Gastroesophageal sphincter (tissue), 4 donors: Measurements from ENCODE around the gene XIRP2. TPM values are rescaled to one million over a fixed set of nuclear protein-coding genes. Genes with fewer than 3 reads are reported as not detected.

Experiments used
- ATAC-seq: fragments of 150-250 bp; one replicate; pipeline ENCODE4 v1.9.1; 2016; ENCODE audit warnings: mild to moderate bottlenecking, moderate library complexity
- H3K27ac ChIP-seq, 4 donors: fragments of 200-600 bp; sonication (generic) in 3 of 4; 1 replicate in 3 of 4; 2 replicates in 1 of 4; pipeline ENCODE4 v1.5.1; 2016 to 2019
- H3K27me3 ChIP-seq: fragments of 200-600 bp; sonication (generic); one replicate; pipeline ENCODE4 v1.5.1; 2019
- H3K36me3 ChIP-seq, 2 donors: fragments of 200-600 bp; sonication (generic); one replicate each; pipeline ENCODE4 v1.5.1; 2019; ENCODE audit warnings: control low read depth in 1 of 2
- H3K4me1 ChIP-seq, 3 donors: fragments of 200-600 bp; sonication (generic); 1 replicate in 2 of 3; 2 replicates in 1 of 3; pipeline ENCODE4 v1.5.1; 2016 to 2019; ENCODE audit warnings: control low read depth in 2 of 3
- H3K4me3 ChIP-seq, 2 donors: fragments of 200-600 bp; sonication (generic); one replicate each; pipeline ENCODE4 v1.5.1; 2019; ENCODE audit warnings: mild to moderate bottlenecking in 1 of 2, moderate library complexity in 1 of 2
- H3K9me3 ChIP-seq, 3 donors: fragments of 200-600 bp; sonication (generic); one replicate each; pipeline ENCODE4 v1.5.1; 2017 to 2019; ENCODE audit warnings: control low read depth in 2 of 3
- EP300 ChIP-seq: sonication (generic); formaldehyde crosslinking; IDR thresholded peaks from one replicate; pipeline ENCODE4 v1.6.1; 2017; ENCODE audit warnings: antibody characterized with exemption, mild to moderate bottlenecking
- POLR2A ChIP-seq, 2 donors: fragments of 450-650 bp; IDR thresholded peaks; one replicate each; pipeline ENCODE4 v1.6.1; 2017; ENCODE audit warnings: antibody characterized with exemption in 2 of 2, mild to moderate bottlenecking in 2 of 2, moderate library complexity in 1 of 2
- POLR2AphosphoS5 ChIP-seq: sonication (generic); formaldehyde crosslinking; IDR thresholded peaks from one replicate; pipeline ENCODE4 v1.6.1; 2017; ENCODE audit warnings: antibody characterized with exemption
- WGBS, 2 donors: methylation state at CpG; one replicate each; pipeline ENCODE4 v1.1.5; 2018; ENCODE audit warnings: low coverage in 1 of 2; 5-methylcytosine and 5-hydroxymethylcytosine counted together
- total RNA-seq, 4 donors: library from RNA; depleted of rRNA; stranded (reverse); fragments of >200 nt; gene quantifications; one replicate each; pipeline ENCODE4 v1.1.0, GENCODE V29; 2016
- TF ChIP-seq, protein P1 (sequence below), 4 experiments: fragments of 200-600 bp in 2 of 4; fragments of 450-650 bp in 2 of 4; sonication (generic) in 1 of 4; IDR thresholded peaks; one replicate each; pipeline ENCODE4 v1.5.1; 2017 to 2019; ENCODE audit warnings: antibody characterized with exemption in 4 of 4, mild to moderate bottlenecking in 2 of 4, moderate library complexity in 2 of 4

XIRP2 gene
- total RNA-seq, 4 donors from 2014 or later: 0.19 TPM; not detected in 3

DNA sequence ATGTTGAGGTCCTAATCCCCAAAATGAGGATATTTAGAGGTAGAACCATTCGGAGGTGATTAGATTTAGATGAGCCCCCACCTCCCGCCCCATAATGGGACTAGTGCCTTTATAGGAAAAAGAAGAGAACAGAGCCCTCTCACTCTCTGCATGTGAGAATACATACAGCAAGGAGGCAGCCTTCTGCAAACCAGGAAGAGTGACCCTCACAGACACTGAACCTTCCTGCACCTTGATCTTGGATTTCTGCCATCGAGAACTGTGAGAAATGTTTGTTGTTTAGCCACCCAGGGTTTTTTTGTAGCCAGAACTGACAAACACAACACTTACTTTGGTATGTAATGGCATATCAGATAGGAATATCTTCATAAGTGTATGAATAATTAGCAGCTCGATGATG, 83.7 kb downstream of the XIRP2 start:
- Histone ChIP-seq H3K27me3 (no peaks in the 10 kb centered on the region), H3K4me1 (no peaks in the 10 kb centered on the region), H3K9me3 (no peaks in the 10 kb centered on the region), H3K36me3 (no peaks in the 10 kb centered on the region), H3K27ac (no peak overlapping the region), H3K4me3 (no peak overlapping the region)
- no peak for ATAC-seq
- TF ChIP-seq EP300: no peak
- no peak for TF ChIP-seq POLR2AphosphoS5
- TF ChIP-seq, protein P1, sequence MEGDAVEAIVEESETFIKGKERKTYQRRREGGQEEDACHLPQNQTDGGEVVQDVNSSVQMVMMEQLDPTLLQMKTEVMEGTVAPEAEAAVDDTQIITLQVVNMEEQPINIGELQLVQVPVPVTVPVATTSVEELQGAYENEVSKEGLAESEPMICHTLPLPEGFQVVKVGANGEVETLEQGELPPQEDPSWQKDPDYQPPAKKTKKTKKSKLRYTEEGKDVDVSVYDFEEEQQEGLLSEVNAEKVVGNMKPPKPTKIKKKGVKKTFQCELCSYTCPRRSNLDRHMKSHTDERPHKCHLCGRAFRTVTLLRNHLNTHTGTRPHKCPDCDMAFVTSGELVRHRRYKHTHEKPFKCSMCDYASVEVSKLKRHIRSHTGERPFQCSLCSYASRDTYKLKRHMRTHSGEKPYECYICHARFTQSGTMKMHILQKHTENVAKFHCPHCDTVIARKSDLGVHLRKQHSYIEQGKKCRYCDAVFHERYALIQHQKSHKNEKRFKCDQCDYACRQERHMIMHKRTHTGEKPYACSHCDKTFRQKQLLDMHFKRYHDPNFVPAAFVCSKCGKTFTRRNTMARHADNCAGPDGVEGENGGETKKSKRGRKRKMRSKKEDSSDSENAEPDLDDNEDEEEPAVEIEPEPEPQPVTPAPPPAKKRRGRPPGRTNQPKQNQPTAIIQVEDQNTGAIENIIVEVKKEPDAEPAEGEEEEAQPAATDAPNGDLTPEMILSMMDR (IDR thresholded peaks at IDR 0.05): no peak
- TF ChIP-seq POLR2A (IDR thresholded peaks at IDR 0.05): no peak
- 48 to 77% methylated on average over 4 of the region's 4 CpGs for WGBS, 2 donors

DNA sequence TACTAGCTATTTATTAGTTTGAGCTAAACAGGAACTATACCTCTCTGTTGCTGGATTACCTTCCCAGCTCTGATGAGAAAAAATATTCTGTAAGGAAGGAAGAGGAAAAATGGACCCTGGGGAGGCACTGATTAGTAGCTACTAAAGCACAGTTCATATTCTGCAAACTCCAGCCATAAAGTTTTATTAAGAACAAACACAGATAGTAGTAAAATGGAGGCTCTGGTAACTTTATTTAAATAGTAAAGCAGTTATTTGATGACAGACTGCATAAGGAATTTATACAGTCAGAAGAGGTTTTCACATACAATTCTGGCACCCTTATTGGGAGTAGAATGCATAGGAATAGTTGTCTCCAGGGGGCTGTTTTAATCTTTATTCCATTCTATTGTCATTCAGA, 84.1 kb downstream of the XIRP2 start:
- ATAC-seq: no peak
- Histone ChIP-seq H3K27ac (no peak overlapping the region), H3K36me3 (no peaks in the 10 kb centered on the region), H3K27me3 (no peaks in the 10 kb centered on the region), H3K4me1 (no peaks in the 10 kb centered on the region), H3K4me3 (no peak overlapping the region), H3K9me3 (no peaks in the 10 kb centered on the region)
- no peak for TF ChIP-seq POLR2A (IDR thresholded peaks at IDR 0.05)
- no peak for TF ChIP-seq POLR2AphosphoS5
- TF ChIP-seq EP300: no peak
- TF ChIP-seq, protein P1 (IDR thresholded peaks at IDR 0.05): no peak

DNA sequence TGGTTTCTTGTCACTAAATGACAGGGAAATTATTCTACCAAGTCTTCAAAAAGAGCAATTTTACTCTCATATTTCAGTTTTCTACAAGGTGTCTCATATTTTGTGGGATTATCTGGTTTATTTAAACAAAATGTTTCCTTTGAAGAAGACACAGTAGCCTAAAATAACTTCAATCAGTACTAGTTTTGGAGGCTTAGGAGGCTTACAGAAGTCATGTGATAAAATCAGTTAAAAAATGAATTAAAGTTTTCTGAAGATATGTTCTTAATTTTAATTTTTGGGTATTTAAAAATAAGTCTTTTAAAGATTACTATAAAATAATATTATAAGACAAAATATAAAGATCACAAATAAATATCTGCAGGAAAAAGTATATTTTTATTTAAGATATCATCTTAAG, 95.9 kb downstream of the XIRP2 start:
- TF ChIP-seq, protein P1 (IDR thresholded peaks at IDR 0.05): no peak
- TF ChIP-seq POLR2AphosphoS5 (no peak), EP300 (no peak), POLR2A (IDR thresholded peaks at IDR 0.05) (no peak)
- peaks cover 0 to 23% (median 0%) of the 10 kb centered on the region in 3 donors for H3K9me3 ChIP-seq
- H3K27ac ChIP-seq: no peak overlapping the region
- H3K36me3 ChIP-seq: no peaks in the 10 kb centered on the region
- no peak for ATAC-seq
- no peaks in the 10 kb centered on the region for H3K27me3 ChIP-seq
- no peaks in the 10 kb centered on the region for H3K4me1 ChIP-seq
- no peak overlapping the region for H3K4me3 ChIP-seq

DNA sequence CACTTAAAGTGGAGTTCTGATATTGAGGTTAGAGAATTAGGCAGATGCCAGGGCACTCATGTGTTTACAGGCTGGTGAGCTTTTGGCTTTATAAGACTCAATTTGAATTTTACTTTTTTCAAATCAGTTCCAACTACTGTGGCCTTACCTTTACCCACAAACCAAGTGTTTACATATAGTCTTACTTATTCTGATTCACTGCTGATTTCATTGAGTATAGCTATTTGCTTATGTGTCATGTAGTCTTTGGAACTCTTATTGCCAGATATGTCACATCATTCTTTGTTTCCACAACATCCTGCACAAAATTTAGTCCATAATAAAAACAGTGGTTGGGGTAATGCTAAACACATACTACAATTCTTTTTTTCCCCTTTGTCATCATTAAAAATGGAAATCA, 96.5 kb downstream of the XIRP2 start:
- peaks cover 0 to 17% (median 0%) of the 10 kb centered on the region in 3 donors for H3K9me3 ChIP-seq
- H3K27ac ChIP-seq: no peak overlapping the region
- H3K4me1 ChIP-seq: no peaks in the 10 kb centered on the region
- H3K36me3 ChIP-seq: no peaks in the 10 kb centered on the region
- ATAC-seq: no peak
- no peak overlapping the region for H3K4me3 ChIP-seq
- TF ChIP-seq EP300 (no peak), POLR2AphosphoS5 (no peak), POLR2A (IDR thresholded peaks at IDR 0.05) (no peak)
- TF ChIP-seq, protein P1 (IDR thresholded peaks at IDR 0.05): no peak
- no peaks in the 10 kb centered on the region for H3K27me3 ChIP-seq

DNA sequence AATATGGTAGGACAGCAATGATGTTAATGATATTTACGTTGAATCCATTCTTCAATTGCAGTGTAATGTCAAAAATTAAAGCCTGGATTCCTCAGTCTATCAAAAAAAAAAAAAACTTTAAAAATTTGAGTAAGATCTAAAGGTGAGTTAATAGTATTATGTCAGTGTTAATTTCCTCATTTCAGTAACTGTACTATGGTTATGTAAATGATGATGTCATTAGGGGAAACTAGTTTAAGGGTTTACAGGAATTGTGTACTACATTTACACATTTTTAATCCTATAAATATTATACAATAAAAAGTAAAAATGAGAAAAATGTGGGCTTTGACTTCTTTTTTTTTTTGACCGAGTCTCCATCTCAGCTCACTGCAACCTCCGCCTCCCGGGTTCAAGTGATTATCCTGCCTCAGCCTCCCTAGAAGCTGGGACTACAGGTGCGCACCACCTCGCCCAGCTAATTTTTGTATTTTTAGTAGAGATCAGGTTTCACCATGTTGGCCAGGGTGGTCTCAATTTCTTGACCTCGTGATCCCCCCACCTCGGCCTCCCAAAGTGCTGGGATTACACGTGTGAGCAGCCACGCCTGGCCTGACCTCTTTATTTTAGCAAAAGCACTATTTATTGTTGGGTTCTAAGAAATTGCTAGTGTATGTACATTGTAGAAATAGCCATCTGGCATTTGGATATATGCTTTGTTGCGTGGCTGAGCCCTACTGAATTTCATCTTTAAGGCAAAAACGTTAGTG, 106.5 kb downstream of the XIRP2 start:
- no peak overlapping the region for H3K4me3 ChIP-seq
- no peaks in the 10 kb centered on the region for H3K27me3 ChIP-seq
- H3K9me3 ChIP-seq: no peaks in the 10 kb centered on the region
- H3K36me3 ChIP-seq: no peaks in the 10 kb centered on the region
- TF ChIP-seq EP300: no peak
- TF ChIP-seq POLR2AphosphoS5: no peak
- TF ChIP-seq, protein P1 (IDR thresholded peaks at IDR 0.05): no peak
- no peak for TF ChIP-seq POLR2A (IDR thresholded peaks at IDR 0.05)
- 91 to 95% methylated on average over 10 to 11 of the region's 12 CpGs for WGBS, 2 donors
- no peaks in the 10 kb centered on the region for H3K4me1 ChIP-seq
- no peak for ATAC-seq
- H3K27ac ChIP-seq: no peak overlapping the region
